H1 (cell line): ENCODE results near the gene ADIPOR2. TPM values are rescaled to one million over a fixed set of nuclear protein-coding genes. Genes with fewer than 3 reads are reported as not detected.

Experiments
- CTCF ChIA-PET: fragments of 300-600 bp; sonication (Branson Sonifier 250); formaldehyde crosslinking; loops from one replicate; lab custom pipeline; 2021; ENCODE audit not compliant: partially characterized antibody; lab: Charles Lee
- POLR2A ChIA-PET: fragments of 300-600 bp; sonication (Branson Sonifier 250); formaldehyde crosslinking; loops from one replicate; lab custom pipeline; 2021; ENCODE audit warnings: inconsistent platforms; ENCODE audit not compliant: partially characterized antibody; lab: Charles Lee
- DNase-seq, 2 experiments: peaks; one replicate each; pipeline versions ENCODE4 v3.0.0 to v3.0.0-alpha.2; 2010 to 2022; ENCODE audit warnings: low spot score in 2 of 2, low read depth in 1 of 2, mixed read lengths in 1 of 2
- FAIRE-seq: peaks from 2 replicates; lab custom pipeline; 2011; peaks lifted over from hg19 to GRCh38; lab: Jason Lieb, UNC
- H2AFZ ChIP-seq: 2 replicates; pipeline ENCODE4 v1.8.1; 2012; ENCODE audit warnings: low read length, inconsistent platforms
- H2AK5ac ChIP-seq: 2 replicates; pipeline ENCODE4 v1.6.1; 2013; ENCODE audit warnings: low read depth, low read length
- H2BK120ac ChIP-seq: replicated peaks from 2 replicates; pipeline ENCODE3; 2013; ENCODE audit warnings: low read depth, low read length, inconsistent platforms
- H2BK12ac ChIP-seq: 2 replicates; pipeline ENCODE4 v1.6.1; 2013; ENCODE audit warnings: low read depth, low read length
- H2BK15ac ChIP-seq: 2 replicates; pipeline ENCODE4 v1.6.1; 2013; ENCODE audit warnings: low read length
- H2BK20ac ChIP-seq: 2 replicates; pipeline ENCODE4 v1.6.1; 2013; ENCODE audit warnings: low read length
- H2BK5ac ChIP-seq: 2 replicates; pipeline ENCODE4 v1.6.1; 2013; ENCODE audit warnings: low read depth, low read length
- H3K14ac ChIP-seq: 2 replicates; pipeline ENCODE4 v1.6.1; 2013; ENCODE audit warnings: inconsistent platforms; ENCODE audit not compliant: insufficient read length
- H3K18ac ChIP-seq: 2 replicates; pipeline ENCODE4 v1.6.1; 2013; ENCODE audit warnings: low read length; ENCODE audit errors: extremely low read depth
- H3K23ac ChIP-seq: 2 replicates; pipeline ENCODE4 v1.6.1; 2013; ENCODE audit warnings: inconsistent platforms; ENCODE audit not compliant: insufficient read length
- H3K23me2 ChIP-seq: 2 replicates; pipeline ENCODE4 v1.6.1; 2013; ENCODE audit warnings: low read depth, low read length
- H3K27ac ChIP-seq: 2 replicates; pipeline ENCODE4 v1.6.1; 2011; ENCODE audit warnings: low read depth, low read length, inconsistent platforms
- H3K27me3 ChIP-seq, 4 experiments: replicated peaks in 1 of 4; 1 replicate in 1 of 4; 2 replicates in 3 of 4; pipeline versions ENCODE4 v1.6.1 to v1.8.1; 2011 to 2013; ENCODE audit warnings: low read length in 3 of 4, mild to moderate bottlenecking in 3 of 4, inconsistent platforms in 2 of 4, mixed read lengths in 2 of 4, moderate library complexity in 1 of 4; ENCODE audit not compliant: control insufficient read depth in 3 of 4, insufficient read depth in 3 of 4; ENCODE audit errors: extremely low read depth in 1 of 4
- H3K36me3 ChIP-seq, 4 experiments: 2 replicates each; pipeline versions ENCODE4 v1.6.1 to v1.8.1; 2011 to 2013; ENCODE audit warnings: mild to moderate bottlenecking in 4 of 4, low read length in 3 of 4, moderate library complexity in 2 of 4, control low read depth in 1 of 4, inconsistent platforms in 1 of 4; ENCODE audit not compliant: insufficient read depth in 4 of 4, control insufficient read depth in 2 of 4
- H3K4ac ChIP-seq: replicated peaks from 2 replicates; pipeline ENCODE3; 2013; ENCODE audit warnings: low read length, low read depth, mixed read lengths, inconsistent platforms; ENCODE audit not compliant: insufficient read length
- H3K4me1 ChIP-seq, 4 experiments: replicated peaks in 1 of 4; 1 replicate in 1 of 4; 2 replicates in 3 of 4; pipeline versions ENCODE4 v1.6.1 to v1.8.1; 2011 to 2013; ENCODE audit warnings: low read length in 3 of 4, inconsistent platforms in 2 of 4, mixed read lengths in 1 of 4; ENCODE audit not compliant: insufficient read depth in 4 of 4, control insufficient read depth in 3 of 4
- H3K4me2 ChIP-seq, 2 experiments: 2 replicates each; pipeline versions ENCODE4 v1.6.1 to v1.8.1; 2011 to 2013; ENCODE audit warnings: low read depth in 2 of 2, low read length in 2 of 2, control low read depth in 1 of 2, inconsistent platforms in 1 of 2, mild to moderate bottlenecking in 1 of 2; ENCODE audit not compliant: insufficient read depth in 1 of 2
- H3K4me3 ChIP-seq, 4 experiments: fragments of 200-600, 300-600 bp in 1 of 4; sonication (generic), shearing (Covaris generic), sonication (Bioruptor Twin) in 1 of 4; 2 replicates each; pipeline versions ENCODE4 v1.5.1 to v1.8.1; 2011 to 2016; ENCODE audit warnings: low read length in 4 of 4, low read depth in 3 of 4, control low read depth in 2 of 4, inconsistent platforms in 2 of 4, mild to moderate bottlenecking in 2 of 4, mixed read lengths in 1 of 4, moderate library complexity in 1 of 4; ENCODE audit not compliant: insufficient read depth in 2 of 4; ENCODE audit errors: extremely low read depth in 1 of 4
- H3K56ac ChIP-seq: replicated peaks from 2 replicates; pipeline ENCODE3; 2013; ENCODE audit warnings: low read depth, mild to moderate bottlenecking, mixed read lengths, low read length, inconsistent platforms; ENCODE audit not compliant: insufficient read length
- H3K79me1 ChIP-seq: 2 replicates; pipeline ENCODE4 v1.6.1; 2013; ENCODE audit warnings: low read depth, low read length, control low read depth
- H3K79me2 ChIP-seq, 2 experiments: 2 replicates each; pipeline versions ENCODE4 v1.6.1 to v1.8.1; 2012 to 2013; ENCODE audit warnings: low read length in 2 of 2, mild to moderate bottlenecking in 2 of 2, inconsistent platforms in 1 of 2; ENCODE audit not compliant: insufficient read depth in 2 of 2, control insufficient read depth in 1 of 2
- H3K9ac ChIP-seq, 4 experiments: replicated peaks in 1 of 4; 1 replicate in 1 of 4; 2 replicates in 3 of 4; pipeline versions ENCODE4 v1.6.1 to v1.8.1; 2011 to 2013; ENCODE audit warnings: low read depth in 3 of 4, low read length in 3 of 4, control low read depth in 2 of 4, mild to moderate bottlenecking in 2 of 4, moderate library complexity in 2 of 4, inconsistent platforms in 1 of 4; ENCODE audit errors: extremely low read depth in 1 of 4
- H3K9me3 ChIP-seq, 2 experiments: 2 replicates each; pipeline versions ENCODE4 v1.6.1 to v1.8.1; 2012 to 2013; ENCODE audit warnings: mild to moderate bottlenecking in 2 of 2, moderate library complexity in 2 of 2, control low read depth in 1 of 2, inconsistent platforms in 1 of 2, low read depth in 1 of 2, low read length in 1 of 2, mixed read lengths in 1 of 2; ENCODE audit not compliant: insufficient read depth in 2 of 2
- H4K20me1 ChIP-seq, 2 experiments: replicated peaks in 1 of 2; 2 replicates each; pipeline versions ENCODE3 to v1.8.1; 2011 to 2013; ENCODE audit warnings: inconsistent platforms in 2 of 2, low read length in 2 of 2, mild to moderate bottlenecking in 1 of 2; ENCODE audit not compliant: insufficient read depth in 2 of 2, control insufficient read depth in 1 of 2
- H4K5ac ChIP-seq: 2 replicates; pipeline ENCODE4 v1.6.1; 2013; ENCODE audit warnings: low read length, low read depth, mixed read lengths, inconsistent platforms; ENCODE audit not compliant: insufficient read length
- H4K8ac ChIP-seq: 2 replicates; pipeline ENCODE4 v1.8.0; 2013; ENCODE audit warnings: mild to moderate bottlenecking, moderate library complexity, low read length, inconsistent platforms; ENCODE audit not compliant: insufficient read depth; ENCODE audit errors: extremely low read depth
- H4K91ac ChIP-seq: replicated peaks from 2 replicates; pipeline ENCODE3; 2013; ENCODE audit warnings: low read length, mixed read lengths, inconsistent platforms; ENCODE audit not compliant: insufficient read length
- WGBS, 2 experiments: shearing (Covaris generic) in 1 of 2; methylation state at CpG; one replicate each; pipeline versions ENCODE4 v1.1.6 to v1.1.7; 2013 to 2015; ENCODE audit warnings: low lambda C conversion rate in 2 of 2, mixed read lengths in 2 of 2, inconsistent platforms in 1 of 2, low coverage in 1 of 2, missing lambda C conversion rate in 1 of 2; ENCODE audit not compliant: insufficient replicate concordance in 2 of 2, insufficient coverage in 1 of 2, insufficient read length in 1 of 2; ENCODE audit errors: extremely low coverage in 1 of 2, missing lambda C conversion rate in 1 of 2; 5-methylcytosine and 5-hydroxymethylcytosine counted together
- polyA plus RNA-seq, 7 experiments: library from polyadenylated mRNA; depleted of rRNA in 3 of 7; stranded (reverse) in 5 of 7; unstranded in 2 of 7; fragments of >200 nt in 5 of 7; fragments of 200-250 nt in 2 of 7; gene quantifications; 1 replicate in 5 of 7; 2 replicates in 1 of 7; 4 replicates in 1 of 7; pipeline versions ENCODE4 v1.2.1 to v1.2.3, GENCODE V29; 2011 to 2013; ENCODE audit warnings: missing spikeins in 2 of 7, mixed read lengths in 2 of 7
- total RNA-seq: library from RNA; stranded (reverse); fragmentation: NEBNext Ultra II Directional; extraction: Animal tissue kit (Norgen Biotek cat#: 25700); gene quantifications from 2 replicates; pipeline ENCODE4 v1.2.1, GENCODE V29; 2021

The ADIPOR2 gene
- total and polyA plus RNA-seq, 2 of the 8 experiments (the other 6 are each of a cell fraction or from before 2014, with no cell fraction given), result 17.5 to 50.8 TPM

DNA sequence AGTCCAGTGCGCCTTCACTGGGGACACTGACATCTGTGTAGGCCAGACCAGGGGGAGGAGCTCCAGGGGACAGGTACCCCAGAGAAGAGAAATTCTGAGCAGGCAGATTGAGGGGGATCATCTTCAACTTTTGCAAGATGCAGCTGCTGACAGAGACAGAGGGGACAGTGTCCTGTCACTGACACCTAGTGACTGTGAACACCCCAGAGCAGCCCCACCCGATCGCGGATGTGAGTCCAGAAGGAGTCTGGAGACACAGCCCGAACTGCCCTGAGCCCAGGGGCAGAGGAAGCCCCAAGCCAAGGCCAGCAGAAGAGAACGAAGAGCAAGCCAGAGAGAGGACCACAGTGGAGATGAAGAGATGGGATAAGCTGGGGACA lies 107.8 kb downstream of the ADIPOR2 start:
- H2BK12ac ChIP-seq, result no peak overlapping the region
- no peak overlapping the region for H3K4me3 ChIP-seq
- no peak overlapping the region for H2BK5ac ChIP-seq
- H3K27me3 ChIP-seq, result peaks cover 1 to 11% (median 7%) of the 10 kb centered on the region in 4 experiments; a peak in 6 of 7 replicates
- no peak overlapping the region for H4K8ac ChIP-seq
- no peak overlapping the region for H4K5ac ChIP-seq
- peaks cover 0 to 12% (median 1%) of the 10 kb centered on the region in 4 experiments; a peak in 5 of 7 replicates for H3K4me1 ChIP-seq
- H2BK20ac ChIP-seq, result no peak overlapping the region
- peaks cover 11% of the 10 kb centered on the region for H3K23me2 ChIP-seq
- FAIRE-seq, result no peak
- H3K9ac ChIP-seq, result no peak overlapping the region
- DNase-seq, result no peak
- no peaks in the 10 kb centered on the region for H3K79me2 ChIP-seq
- ChIA-PET POLR2A (interaction anchor here (0.8 kb wide), 1 partner anchor 26 kb away, joined by 3 read pairs; no protein-coding TSS in a partner anchor), CTCF (interaction anchor here (0.9 to 14.3 kb wide), 7 partner anchors 10 to 145 kb away, joined by 3 to 188 read pairs (median 4); no protein-coding TSS in a partner anchor)
- no peak overlapping the region for H4K91ac ChIP-seq
- H3K4ac ChIP-seq, result no peak overlapping the region
- no peak overlapping the region; the same call in 1 of the 2 replicates for H2AK5ac ChIP-seq
- no peak overlapping the region for H3K14ac ChIP-seq
- H2AFZ ChIP-seq, result no peak overlapping the region
- no peaks in the 10 kb centered on the region for H3K9me3 ChIP-seq
- no peak overlapping the region for H2BK15ac ChIP-seq
- H3K23ac ChIP-seq, result no peak overlapping the region
- no peaks in the 10 kb centered on the region for H4K20me1 ChIP-seq
- H2BK120ac ChIP-seq, result no peak overlapping the region
- H3K4me2 ChIP-seq, result no peak overlapping the region
- no peaks in the 10 kb centered on the region for H3K79me1 ChIP-seq
- WGBS, 2 experiments, result 84% methylated on average over 6 of the region's 6 CpGs; no CpG with 5 or more reads in 1 of the 2 experiments
- H3K36me3 ChIP-seq, result no peaks in the 10 kb centered on the region
- H3K27ac ChIP-seq, result no peak overlapping the region
- no peak overlapping the region for H3K56ac ChIP-seq
- no peak overlapping the region for H3K18ac ChIP-seq
